OCI-LY7 (cell line): ENCODE measurements around the gene SLC17A9. TPM values are rescaled to one million over a fixed set of nuclear protein-coding genes. Genes with fewer than 3 reads are reported as not detected.
A peak's percentile ranks its signal among the peaks of the same experiment; 100 is the strongest.

Experiments
- BruUV-seq: library from RNA; stranded (reverse); fragments of 400-500 nt; replicated peaks from 2 replicates; lab custom pipeline; 2021; lab: Mats Ljungman, UMichigan
- CTCF ChIA-PET: fragments of 300-600 bp; sonication (Branson Sonifier 250); formaldehyde crosslinking; loops from one replicate; lab custom pipeline; 2022; ENCODE audit warnings: antibody characterized with exemption; ENCODE audit not compliant: unreplicated experiment; lab: Charles Lee
- POLR2A ChIA-PET: fragments of 300-600 bp; sonication (Branson Sonifier 250); formaldehyde crosslinking; loops from one replicate; lab custom pipeline; 2022; ENCODE audit warnings: antibody characterized with exemption; lab: Charles Lee
- DNase-seq: peaks from one replicate; pipeline ENCODE4 v3.0.0-alpha.2; 2015; ENCODE audit warnings: low spot score
- H2AFZ ChIP-seq: fragments of 200-600 bp; sonication (generic), shearing (Covaris generic); 2 replicates; pipeline ENCODE4 v1.6.1; 2014; ENCODE audit warnings: mild to moderate bottlenecking, antibody characterized with exemption, low read length, moderate library complexity
- H3K27ac ChIP-seq: fragments of 200-600 bp; sonication (generic); 2 replicates; pipeline ENCODE4 v1.5.1; 2014; ENCODE audit warnings: mixed run types, low read depth, mild to moderate bottlenecking, moderate library complexity, low read length, inconsistent platforms; ENCODE audit not compliant: poor library complexity, severe bottlenecking
- H3K36me3 ChIP-seq: fragments of 200-600 bp; sonication (generic); 2 replicates; pipeline ENCODE4 v1.6.1; 2014; ENCODE audit warnings: mild to moderate bottlenecking, antibody characterized with exemption, low read length, moderate library complexity, mixed read lengths; ENCODE audit not compliant: insufficient read depth
- H3K4me1 ChIP-seq: fragments of 200-600 bp; sonication (generic); 2 replicates; pipeline ENCODE4 v1.5.1; 2014; ENCODE audit warnings: mild to moderate bottlenecking, low read length; ENCODE audit not compliant: insufficient read depth, poor library complexity, severe bottlenecking
- H3K4me2 ChIP-seq: fragments of 200-600 bp; sonication (generic); 2 replicates; pipeline ENCODE4 v1.6.1; 2014; ENCODE audit warnings: mild to moderate bottlenecking, low read length
- H3K4me3 ChIP-seq: fragments of 200-600 bp; sonication (generic); 2 replicates; pipeline ENCODE4 v1.5.1; 2014; ENCODE audit warnings: mild to moderate bottlenecking, low read depth, low read length; ENCODE audit not compliant: poor library complexity, severe bottlenecking
- H3K79me2 ChIP-seq: fragments of 200-600 bp; sonication (generic); 2 replicates; pipeline ENCODE4 v1.6.1; 2016; ENCODE audit warnings: low read depth, mild to moderate bottlenecking, low read length, moderate library complexity, mixed read lengths; ENCODE audit not compliant: insufficient read depth
- H3K9me2 ChIP-seq: fragments of 200-600 bp; sonication (generic); 2 replicates; pipeline ENCODE4 v1.6.1; 2016; ENCODE audit warnings: mild to moderate bottlenecking, low read length, mixed read lengths; ENCODE audit not compliant: insufficient read depth
- H3K9me3 ChIP-seq: fragments of 200-600 bp; sonication (generic); 2 replicates; pipeline ENCODE4 v1.6.1; 2014; ENCODE audit warnings: mild to moderate bottlenecking, mixed run types, low read length, mixed read lengths
- H4K20me1 ChIP-seq: fragments of 200-600 bp; sonication (generic); 2 replicates; pipeline ENCODE4 v1.6.1; 2014; ENCODE audit warnings: mild to moderate bottlenecking, antibody characterized with exemption, low read length, moderate library complexity, mixed read lengths; ENCODE audit not compliant: insufficient read depth
- CTCF ChIP-seq: fragments of 200-600 bp; sonication (generic); conservative IDR thresholded peaks from 2 replicates; pipeline ENCODE4 v1.5.1; 2014; ENCODE audit warnings: mild to moderate bottlenecking, antibody characterized with exemption, low read length, moderate library complexity, mixed read lengths
- EZH2phosphoT487 ChIP-seq: fragments of 200-600 bp; sonication (generic); IDR thresholded peaks from 2 replicates; pipeline ENCODE4 v1.6.1; 2018; ENCODE audit warnings: low read depth, borderline replicate concordance, mild to moderate bottlenecking, mixed run types, antibody characterized with exemption, low read length, moderate library complexity, mixed read lengths
- intact Hi-C: fragments of 100-400 bp; cut with micrococcal nuclease; formaldehyde crosslinking; loops from one replicate; pipeline ENCODE4 v1.10.0; 2022; ENCODE audit not compliant: unreplicated experiment
- total RNA-seq, 2 experiments: library from RNA; depleted of rRNA in 1 of 2; stranded (reverse); fragments of >200 nt in 1 of 2; shearing (Covaris generic) in 1 of 2; gene quantifications; 2 replicates each; pipeline ENCODE4 v1.2.3, GENCODE V29; 2014 to 2022

Gene SLC17A9
- total RNA-seq, 2 experiments from 2014 or later, result 2.0 to 8.1 TPM

- intact Hi-C loops, result no loop called here
- no peak overlapping the region for H3K27ac ChIP-seq
- POLR2A ChIA-PET, result no interaction called here
- DNase-seq, result peak; percentile 45
- H3K4me1 ChIP-seq, result peaks cover 18% of the 10 kb centered on the region
- no peaks in the 10 kb centered on the region for H3K79me2 ChIP-seq
- no peak overlapping the region for H3K4me2 ChIP-seq
- no peaks in the 10 kb centered on the region for H3K9me2 ChIP-seq
- no peaks in the 10 kb centered on the region for H4K20me1 ChIP-seq
- H3K36me3 ChIP-seq, result no peaks in the 10 kb centered on the region
- BruUV-seq, result no TSS peak
- TF ChIP-seq CTCF (no peak), EZH2phosphoT487 (no peak)
- H2AFZ ChIP-seq, result no peak overlapping the region
- H3K9me3 ChIP-seq, result no peaks in the 10 kb centered on the region
- CTCF ChIA-PET, result no interaction called here
- no peak overlapping the region for H3K4me3 ChIP-seq
These were observed 28.5 kb downstream of the SLC17A9 start for GRCh38 chr20:62980970-62981369.

GRCh38 chr20:62982124-62983075, 29.9 kb downstream of the SLC17A9 start:
- ChIA-PET CTCF (no interaction called here), POLR2A (no interaction called here)
- H3K4me3 ChIP-seq, result no peak overlapping the region
- no peaks in the 10 kb centered on the region for H4K20me1 ChIP-seq
- no peaks in the 10 kb centered on the region for H3K36me3 ChIP-seq
- no peak overlapping the region for H2AFZ ChIP-seq
- no peak for TF ChIP-seq EZH2phosphoT487
- TF ChIP-seq CTCF, result no peak
- BruUV-seq, result no TSS peak
- H3K4me1 ChIP-seq, result peaks cover 15% of the 10 kb centered on the region
- no peak overlapping the region for H3K27ac ChIP-seq
- no peaks in the 10 kb centered on the region for H3K9me3 ChIP-seq
- no peak for DNase-seq
- no peak overlapping the region for H3K4me2 ChIP-seq
- intact Hi-C loops, result no loop called here
- no peaks in the 10 kb centered on the region for H3K79me2 ChIP-seq
- H3K9me2 ChIP-seq, result no peaks in the 10 kb centered on the region

- TF ChIP-seq CTCF, result no peak
- no peak for TF ChIP-seq EZH2phosphoT487
- no peak overlapping the region for H2AFZ ChIP-seq
- H3K79me2 ChIP-seq, result no peaks in the 10 kb centered on the region
- BruUV-seq, result no TSS peak
- DNase-seq, result no peak
- H3K36me3 ChIP-seq, result no peaks in the 10 kb centered on the region
- POLR2A ChIA-PET, result no interaction called here
- CTCF ChIA-PET, result no interaction called here
- no peak overlapping the region for H3K27ac ChIP-seq
- no peaks in the 10 kb centered on the region for H3K9me3 ChIP-seq
- H3K4me1 ChIP-seq, result peaks cover 7% of the 10 kb centered on the region
- intact Hi-C loops, result no loop called here
- H4K20me1 ChIP-seq, result no peaks in the 10 kb centered on the region
- no peak overlapping the region for H3K4me2 ChIP-seq
- H3K9me2 ChIP-seq, result no peaks in the 10 kb centered on the region
- no peak overlapping the region for H3K4me3 ChIP-seq
These were observed 30.7 kb downstream of the SLC17A9 start for GRCh38 chr20:62983210-62983609.
